Transverse colon (tissue), 4 donors: ENCODE measurements around the gene BRSK2. TPM values are rescaled to one million over a fixed set of nuclear protein-coding genes. Genes with fewer than 3 reads are reported as not detected.

Experiments used
- DNase-seq: peaks from one replicate; pipeline ENCODE4 v3.0.0-alpha.2; 2019
- H3K27ac ChIP-seq, 4 donors: fragments of 200-600 bp; sonication (generic); 2 replicates each; pipeline ENCODE4 v1.5.1; 2016 to 2018; ENCODE audit warnings: inconsistent platforms in 4 of 4
- H3K27me3 ChIP-seq: fragments of 200-600 bp; sonication (generic); 2 replicates; pipeline ENCODE4 v1.5.1; 2017; ENCODE audit warnings: inconsistent platforms
- H3K36me3 ChIP-seq, 4 donors: fragments of 200-600 bp; sonication (generic); 2 replicates each; pipeline ENCODE4 v1.5.1; 2017 to 2019; ENCODE audit warnings: inconsistent platforms in 4 of 4
- H3K4me1 ChIP-seq, 4 donors: fragments of 200-600 bp; sonication (generic); 2 replicates each; pipeline ENCODE4 v1.5.1; 2017 to 2020; ENCODE audit warnings: inconsistent platforms in 4 of 4
- H3K4me3 ChIP-seq, 4 donors: fragments of 200-600 bp; sonication (generic); 1 replicate in 1 of 4; 2 replicates in 3 of 4; pipeline versions ENCODE4 v1.5.1 to v1.6.1; 2017 to 2019; ENCODE audit warnings: inconsistent platforms in 4 of 4
- H3K9me3 ChIP-seq, 2 donors: fragments of 200-600 bp; sonication (generic); 2 replicates each; pipeline ENCODE4 v1.5.1; 2017 to 2019; ENCODE audit warnings: inconsistent platforms in 2 of 2
- EP300 ChIP-seq: sonication (generic); formaldehyde crosslinking; IDR thresholded peaks from one replicate; pipeline ENCODE4 v1.6.1; 2017; ENCODE audit warnings: antibody characterized with exemption, low read depth
- POLR2A ChIP-seq: fragments of 450-650 bp; IDR thresholded peaks from one replicate; pipeline ENCODE4 v1.6.1; 2016; ENCODE audit warnings: antibody characterized with exemption, mild to moderate bottlenecking, moderate library complexity
- POLR2AphosphoS5 ChIP-seq, 3 donors: sonication (generic); formaldehyde crosslinking; IDR thresholded peaks; one replicate each; pipeline ENCODE4 v1.6.1; 2016; ENCODE audit warnings: antibody characterized with exemption in 3 of 3
- WGBS, 2 donors: methylation state at CpG; one replicate each; pipeline ENCODE4 v1.1.5; 2018; ENCODE audit warnings: low coverage in 1 of 2; 5-methylcytosine and 5-hydroxymethylcytosine counted together
- in situ Hi-C, 4 donors: fragments of 200-750 bp; cut with MboI; loops; one replicate each; pipeline versions ENCODE4 v1.15.0 to v1.15.1; 2017; ENCODE audit warnings: low sequenced_read_pairs in 3 of 4, low pct_ligation_motif_present in 1 of 4, low pct_unique_long_range_greater_than_20kb in 1 of 4
- intact Hi-C: fragments of 100-400 bp; cut with DNase I; formaldehyde crosslinking; loops from one replicate; pipeline ENCODE4 v1.15.1; 2023; ENCODE audit warnings: low total_unique reads
- total RNA-seq, 4 donors: library from RNA; depleted of rRNA; stranded (reverse); fragments of >200 nt; gene quantifications; one replicate each; pipeline ENCODE4 v1.1.0, GENCODE V29; 2016
- TF ChIP-seq, protein P1 (sequence below), 5 experiments: fragments of 200-600 bp in 3 of 5; fragments of 450-650 bp in 2 of 5; sonication (generic) in 3 of 5; IDR thresholded peaks; 1 replicate in 2 of 5; 2 replicates in 3 of 5; pipeline ENCODE4 v1.5.1; 2016 to 2017; ENCODE audit warnings: antibody characterized with exemption in 5 of 5, inconsistent platforms in 3 of 5, mild to moderate bottlenecking in 2 of 5, moderate library complexity in 1 of 5

The BRSK2 gene
- total RNA-seq, 4 donors from 2014 or later: 0.14 to 1.8 (median 0.95) TPM; not detected in 1

DNA sequence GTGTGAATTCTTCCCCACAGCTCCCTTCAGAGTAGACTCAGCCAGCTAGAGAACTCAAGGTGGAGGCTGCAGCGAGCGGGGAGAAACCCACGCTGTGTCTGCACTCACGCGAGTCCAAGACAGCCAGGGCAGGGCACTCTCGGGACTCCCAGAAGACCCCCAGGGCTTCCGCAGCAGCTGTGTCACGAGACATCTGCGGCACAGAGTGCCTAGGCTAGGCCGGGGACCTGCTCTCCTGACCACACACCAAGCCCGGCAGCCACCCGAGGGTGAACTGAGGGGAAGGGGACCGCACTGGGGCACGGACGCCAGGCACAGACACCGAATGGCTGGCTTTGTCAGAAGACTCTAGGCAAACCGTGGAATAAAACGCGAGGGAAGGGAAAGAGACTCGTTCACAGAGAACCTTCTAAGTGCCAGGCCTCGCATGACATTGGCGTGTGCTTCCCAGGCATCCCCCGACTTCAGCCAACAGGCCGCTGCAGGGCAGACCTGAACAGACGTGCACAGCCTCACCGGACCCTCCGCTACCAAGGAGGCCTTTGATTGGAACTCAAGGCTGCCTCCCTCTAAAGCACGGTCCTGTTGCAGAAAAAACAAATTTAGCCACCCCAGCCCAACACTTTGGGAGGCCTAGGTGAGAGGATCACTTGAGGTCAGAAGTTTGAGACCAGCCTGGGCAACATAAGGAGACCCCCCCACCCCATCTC lies 115.0 kb downstream of the BRSK2 start:
- Histone ChIP-seq H3K36me3 (no peaks in the 10 kb centered on the region), H3K4me1 (peaks cover 16 to 48% (median 27%) of the 10 kb centered on the region in 4 donors), H3K4me3 (no peak overlapping the region), H3K27ac (no peak overlapping the region), H3K27me3 (no peaks in the 10 kb centered on the region), H3K9me3 (no peaks in the 10 kb centered on the region)
- WGBS, 2 donors: 94 to 98% methylated on average over 9 to 25 of the region's 28 CpGs
- intact Hi-C loops (no loop called here), in situ Hi-C loops (loop anchor here in 3 of 4 donors (25.0 kb wide), 3 partner anchors 217 to 617 kb away; partner anchors contain the start of gene MUC5B (in 2 of the 3))
- no peak for DNase-seq
- TF ChIP-seq, protein P1, sequence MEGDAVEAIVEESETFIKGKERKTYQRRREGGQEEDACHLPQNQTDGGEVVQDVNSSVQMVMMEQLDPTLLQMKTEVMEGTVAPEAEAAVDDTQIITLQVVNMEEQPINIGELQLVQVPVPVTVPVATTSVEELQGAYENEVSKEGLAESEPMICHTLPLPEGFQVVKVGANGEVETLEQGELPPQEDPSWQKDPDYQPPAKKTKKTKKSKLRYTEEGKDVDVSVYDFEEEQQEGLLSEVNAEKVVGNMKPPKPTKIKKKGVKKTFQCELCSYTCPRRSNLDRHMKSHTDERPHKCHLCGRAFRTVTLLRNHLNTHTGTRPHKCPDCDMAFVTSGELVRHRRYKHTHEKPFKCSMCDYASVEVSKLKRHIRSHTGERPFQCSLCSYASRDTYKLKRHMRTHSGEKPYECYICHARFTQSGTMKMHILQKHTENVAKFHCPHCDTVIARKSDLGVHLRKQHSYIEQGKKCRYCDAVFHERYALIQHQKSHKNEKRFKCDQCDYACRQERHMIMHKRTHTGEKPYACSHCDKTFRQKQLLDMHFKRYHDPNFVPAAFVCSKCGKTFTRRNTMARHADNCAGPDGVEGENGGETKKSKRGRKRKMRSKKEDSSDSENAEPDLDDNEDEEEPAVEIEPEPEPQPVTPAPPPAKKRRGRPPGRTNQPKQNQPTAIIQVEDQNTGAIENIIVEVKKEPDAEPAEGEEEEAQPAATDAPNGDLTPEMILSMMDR (IDR thresholded peaks at IDR 0.05): no peak
- no peak for TF ChIP-seq EP300
- no peak for TF ChIP-seq POLR2AphosphoS5 (IDR thresholded peaks at IDR 0.05)
- TF ChIP-seq POLR2A: no peak

DNA sequence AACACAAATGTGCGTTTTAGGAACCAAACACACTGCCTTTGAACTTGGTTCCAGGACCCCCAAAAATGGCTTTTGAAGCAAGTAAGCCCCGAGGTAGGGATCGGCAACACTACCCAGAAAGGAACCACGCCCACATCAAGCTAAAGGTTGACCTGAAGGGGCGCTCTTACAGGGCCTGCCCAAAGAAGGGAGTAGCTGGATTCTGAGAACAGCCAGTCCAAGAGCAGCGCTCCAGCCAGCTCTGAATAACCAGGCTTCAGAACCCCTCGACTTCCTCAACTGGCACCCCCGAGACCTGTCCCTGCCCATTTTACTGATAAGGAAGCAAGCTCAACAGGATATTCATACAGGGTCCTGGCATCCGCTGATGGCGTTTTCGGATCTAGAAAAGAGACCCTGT lies 115.7 kb downstream of the BRSK2 start:
- 88 to 92% methylated on average over 5 to 11 of the region's 11 CpGs for whole genome bisulfite sequencing, 2 donors
- DNase-seq: no peak
- no peaks in the 10 kb centered on the region for H3K27me3 ChIP-seq
- in situ Hi-C loops (loop anchor here in 3 of 4 donors (25.0 kb wide), 3 partner anchors 218 to 618 kb away; partner anchors contain the start of gene MUC5B (in 2 of the 3)), intact Hi-C loops (no loop called here)
- H3K27ac ChIP-seq: no peak overlapping the region
- H3K4me3 ChIP-seq: no peak overlapping the region
- no peak for TF ChIP-seq POLR2AphosphoS5 (IDR thresholded peaks at IDR 0.05)
- no peak for TF ChIP-seq POLR2A
- no peak for TF ChIP-seq EP300
- TF ChIP-seq, protein P1 (IDR thresholded peaks at IDR 0.05): no peak
- H3K36me3 ChIP-seq: no peaks in the 10 kb centered on the region
- H3K4me1 ChIP-seq: peaks cover 16 to 49% (median 27%) of the 10 kb centered on the region in 4 donors
- no peaks in the 10 kb centered on the region for H3K9me3 ChIP-seq

DNA sequence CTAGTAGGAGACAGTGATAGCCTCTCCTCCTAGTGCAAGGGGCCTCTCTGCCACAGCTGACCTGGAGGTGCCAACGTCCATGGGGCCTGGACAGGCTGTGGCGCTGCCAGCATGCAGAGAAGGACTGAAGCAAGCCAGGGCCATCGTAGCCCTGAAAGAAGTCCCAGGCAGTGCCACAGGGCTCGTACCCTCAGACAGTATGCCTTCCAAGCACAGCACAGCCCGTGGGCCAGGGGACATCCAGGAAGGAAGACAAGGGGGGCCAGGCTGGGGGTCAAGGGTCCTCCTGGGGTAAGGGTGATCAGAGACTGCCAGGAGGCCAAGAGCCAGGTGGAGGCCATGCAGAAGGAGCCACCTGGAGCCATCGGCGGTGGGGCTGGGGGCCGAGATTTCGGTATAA lies 117.2 kb downstream of the BRSK2 start:
- in situ Hi-C loops (loop anchor here in 3 of 4 donors (25.0 kb wide), 3 partner anchors 220 to 620 kb away; partner anchors contain the start of gene MUC5B (in 2 of the 3)), intact Hi-C loops (no loop called here)

More for the DNA sequence above, 117.2 kb downstream of the BRSK2 start:
- peak overlapping the region in 2 of 4 donors; percentile 9 to 25 for H3K27ac ChIP-seq
- H3K4me3 ChIP-seq: no peak overlapping the region
- TF ChIP-seq POLR2A (no peak), EP300 (no peak), POLR2AphosphoS5 (IDR thresholded peaks at IDR 0.05) (no peak)
- TF ChIP-seq, protein P1 (IDR thresholded peaks at IDR 0.05): no peak
- no peak for DNase-seq
- no peaks in the 10 kb centered on the region for H3K9me3 ChIP-seq
- no peaks in the 10 kb centered on the region for H3K36me3 ChIP-seq
- peaks cover 16 to 49% (median 27%) of the 10 kb centered on the region in 4 donors for H3K4me1 ChIP-seq
- no peaks in the 10 kb centered on the region for H3K27me3 ChIP-seq
- WGBS, 2 donors: 88% methylated on average over 9 of the region's 9 CpGs; no CpG with 5 or more reads in 1 of the 2 donors
